OCI-LY1 (cell line): ENCODE measurements around the gene CYP4A22.
"Not testable (repeated sequence)": the region's sequence is repeated elsewhere in the genome, so short reads cannot be mapped to it uniquely, and the experiment has no call there.

ENCODE experiments used
- CTCF ChIP-seq: fragments of 200-600 bp; sonication (generic), shearing (Covaris generic); IDR thresholded peaks from 2 replicates; pipeline ENCODE4 v1.5.1; 2017; ENCODE audit warnings: mild to moderate bottlenecking, antibody characterized with exemption, low read length, moderate library complexity, mixed read lengths
- EZH2 ChIP-seq: fragments of 200-600 bp; sonication (generic), shearing (Covaris generic); IDR thresholded peaks from 2 replicates; pipeline ENCODE4 v1.8.0; 2017; ENCODE audit warnings: borderline replicate concordance, mixed run types, mild to moderate bottlenecking, antibody characterized with exemption, low read length, moderate library complexity, mixed read lengths

GRCh38 chr1:47128854-47129253, 8.4 kb upstream of the CYP4A22 start:
- not testable (repeated sequence) for TF ChIP-seq CTCF, EZH2
